Muscle of back (tissue), 11 donors: ENCODE data around the gene EPS8L1. TPM values are rescaled to one million over a fixed set of nuclear protein-coding genes. Genes with fewer than 3 reads are reported as not detected.

Source experiments
- DNase-seq, 3 donors: peaks; one replicate each; pipeline versions ENCODE4 v3.0.0 to v3.0.0-alpha.2; 2013
- polyA plus RNA-seq, 10 donors: library from polyadenylated mRNA; unstranded; fragments of 120-200 nt; gene quantifications; one replicate each; pipeline ENCODE4 v1.2.1, GENCODE V29; 2013; ENCODE audit not compliant: insufficient read length in 10 of 10

Gene EPS8L1
- polyA plus RNA-seq, 10 donors, result 2.8 to 9.1 (median 4.7) TPM

DNA sequence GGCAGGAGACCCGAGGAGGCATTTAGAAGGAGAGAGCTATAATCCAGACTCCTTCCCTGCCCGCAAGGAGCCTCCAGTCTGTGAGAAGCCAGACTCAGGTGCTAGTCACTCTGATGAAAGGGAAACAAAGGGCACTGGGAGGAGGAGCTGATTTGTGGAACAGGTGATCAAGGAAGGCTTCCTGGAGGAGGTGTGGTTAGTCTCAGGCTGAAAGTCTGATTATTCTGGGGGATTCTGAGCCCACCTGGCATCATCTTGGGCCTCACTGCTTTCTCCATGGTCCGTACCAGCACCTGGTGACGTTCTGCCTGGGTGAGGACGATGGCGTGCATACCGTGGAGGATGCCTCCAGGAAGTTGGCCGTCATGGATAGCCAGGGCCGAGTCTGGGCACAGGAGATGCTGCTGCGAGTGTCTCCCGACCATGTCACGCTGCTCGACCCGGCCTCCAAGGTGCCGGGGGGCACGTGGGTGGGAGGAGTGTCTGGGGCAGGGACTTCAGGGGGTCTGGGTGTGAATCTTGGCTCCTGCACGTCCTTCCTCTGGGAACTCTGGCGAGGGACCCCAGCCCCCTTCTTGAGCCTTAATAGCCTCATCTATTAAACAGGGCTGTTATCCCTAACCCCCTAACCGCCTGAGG, 3.9 kb downstream of the EPS8L1 start:
- DNase-seq, result no peak

DNA sequence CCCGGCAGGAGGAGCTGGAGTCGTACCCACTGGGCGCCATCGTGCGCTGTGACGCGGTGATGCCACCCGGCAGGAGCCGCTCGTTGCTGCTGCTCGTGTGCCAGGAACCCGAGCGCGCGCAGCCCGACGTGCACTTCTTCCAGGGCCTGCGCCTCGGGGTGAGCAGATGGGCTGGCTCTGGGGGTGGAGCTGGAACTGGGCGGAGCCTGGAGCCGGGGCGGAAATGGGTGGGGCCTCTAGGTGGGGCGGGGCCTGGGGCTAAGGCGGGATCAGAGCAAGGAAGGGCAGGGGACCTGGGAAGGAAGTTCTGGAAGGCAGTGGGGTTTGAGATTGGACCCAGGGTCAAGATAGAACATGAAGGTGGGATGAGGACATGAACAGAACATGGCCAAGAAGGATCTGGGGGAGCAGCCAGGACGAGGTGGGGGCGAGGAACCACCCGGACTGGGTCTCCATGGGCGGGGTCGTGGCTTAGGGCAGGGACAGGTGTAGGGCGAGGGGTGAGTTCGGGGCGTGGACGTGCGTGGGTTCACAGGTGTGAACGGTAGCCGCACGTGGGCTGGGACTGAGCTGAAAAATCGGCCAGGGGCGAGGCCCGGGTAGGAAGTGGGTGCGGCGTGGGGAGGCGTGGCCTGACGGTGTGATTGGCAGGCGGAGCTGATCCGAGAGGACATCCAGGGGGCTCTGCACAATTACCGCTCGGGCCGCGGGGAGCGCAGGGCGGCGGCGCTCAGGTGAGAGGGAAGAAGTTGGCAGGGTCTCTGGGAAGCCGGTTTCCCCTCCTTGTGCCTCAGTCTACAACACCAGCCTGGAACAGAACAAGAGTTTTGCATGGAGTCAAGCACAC, 4.7 kb downstream of the EPS8L1 start:
- DNase-seq, result peak in 1 of 3 donors; percentile 48

- peak in 1 of 3 donors; percentile 79 for DNase-seq
These were observed 5.5 kb downstream of the EPS8L1 start for GRCh38 chr19:55080968-55081769.

DNA sequence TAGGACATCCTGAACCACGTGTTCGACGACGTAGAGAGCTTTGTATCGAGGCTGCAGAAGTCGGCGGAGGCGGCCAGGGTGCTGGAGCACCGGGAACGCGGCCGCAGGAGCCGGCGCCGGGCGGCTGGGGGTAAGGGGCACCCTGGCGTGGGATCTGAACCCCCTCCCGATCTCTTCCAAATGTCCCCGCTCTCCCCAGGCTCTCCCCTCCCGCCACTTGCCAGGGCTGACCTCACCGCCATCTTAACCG, 6.0 kb downstream of the EPS8L1 start:
- DNase-seq, result no peak

DNA sequence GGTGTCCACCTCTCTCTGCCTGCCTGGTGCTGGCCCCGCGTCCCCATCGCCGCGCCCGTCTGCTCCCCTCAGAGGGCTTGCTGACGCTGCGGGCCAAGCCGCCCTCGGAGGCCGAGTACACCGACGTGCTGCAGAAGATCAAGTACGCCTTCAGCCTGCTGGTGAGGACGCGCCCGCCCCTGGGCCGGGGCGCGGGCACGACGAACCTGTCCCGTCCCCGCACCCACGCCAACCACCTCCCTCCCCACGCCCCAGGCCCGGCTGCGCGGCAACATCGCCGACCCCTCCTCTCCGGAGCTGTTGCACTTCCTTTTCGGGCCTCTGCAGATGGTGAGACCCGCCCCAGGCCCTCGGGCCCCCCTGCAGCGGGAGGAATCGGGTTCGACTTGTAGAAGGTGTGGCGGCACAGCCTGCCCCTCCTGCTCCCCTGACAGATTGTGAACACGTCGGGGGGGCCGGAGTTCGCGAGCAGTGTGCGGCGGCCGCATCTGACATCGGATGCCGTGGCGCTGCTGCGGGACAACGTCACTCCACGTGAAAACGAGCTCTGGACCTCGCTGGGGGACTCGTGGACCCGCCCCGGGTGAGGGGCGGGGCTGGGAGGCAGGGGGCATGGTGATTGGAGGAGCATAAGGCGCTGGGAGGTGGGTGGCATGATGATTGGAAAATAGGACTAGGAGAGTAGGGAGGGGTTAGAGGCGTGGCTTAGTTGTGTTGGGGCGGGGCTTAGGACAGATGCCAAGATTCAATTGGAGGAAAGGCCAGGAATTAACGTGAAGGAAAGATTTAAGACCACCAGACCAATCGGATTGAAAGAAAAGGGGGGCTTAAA, 6.6 kb downstream of the EPS8L1 start:
- peak in 1 of 3 donors; percentile 59 for DNase-seq

GRCh38 chr19:55083004-55083850, 7.6 kb downstream of the EPS8L1 start:
- no peak for DNase-seq

DNA sequence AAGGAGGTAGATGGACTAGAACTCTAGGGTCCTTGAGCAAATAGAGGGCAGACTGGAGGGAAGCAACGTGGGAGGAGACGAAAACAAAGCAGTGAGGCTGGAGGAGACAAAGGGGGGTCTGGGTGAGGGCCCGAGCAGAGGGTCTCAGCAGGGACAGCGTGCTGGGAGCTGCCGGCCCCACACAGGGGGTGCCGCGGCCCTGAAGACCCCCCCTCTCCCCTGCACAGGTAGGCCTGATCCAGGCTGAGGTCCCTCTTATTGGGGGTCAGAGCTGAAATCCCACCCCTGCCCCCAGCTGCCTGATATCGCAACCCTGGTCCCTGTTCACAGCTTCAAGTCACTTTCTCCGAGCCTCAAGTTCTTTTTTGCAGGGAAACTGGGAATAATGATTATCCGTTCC, 8.7 kb downstream of the EPS8L1 start:
- no peak for DNase-seq

GRCh38 chr19:55085923-55086715, 10.4 kb downstream of the EPS8L1 start:
- no peak for DNase-seq

DNA sequence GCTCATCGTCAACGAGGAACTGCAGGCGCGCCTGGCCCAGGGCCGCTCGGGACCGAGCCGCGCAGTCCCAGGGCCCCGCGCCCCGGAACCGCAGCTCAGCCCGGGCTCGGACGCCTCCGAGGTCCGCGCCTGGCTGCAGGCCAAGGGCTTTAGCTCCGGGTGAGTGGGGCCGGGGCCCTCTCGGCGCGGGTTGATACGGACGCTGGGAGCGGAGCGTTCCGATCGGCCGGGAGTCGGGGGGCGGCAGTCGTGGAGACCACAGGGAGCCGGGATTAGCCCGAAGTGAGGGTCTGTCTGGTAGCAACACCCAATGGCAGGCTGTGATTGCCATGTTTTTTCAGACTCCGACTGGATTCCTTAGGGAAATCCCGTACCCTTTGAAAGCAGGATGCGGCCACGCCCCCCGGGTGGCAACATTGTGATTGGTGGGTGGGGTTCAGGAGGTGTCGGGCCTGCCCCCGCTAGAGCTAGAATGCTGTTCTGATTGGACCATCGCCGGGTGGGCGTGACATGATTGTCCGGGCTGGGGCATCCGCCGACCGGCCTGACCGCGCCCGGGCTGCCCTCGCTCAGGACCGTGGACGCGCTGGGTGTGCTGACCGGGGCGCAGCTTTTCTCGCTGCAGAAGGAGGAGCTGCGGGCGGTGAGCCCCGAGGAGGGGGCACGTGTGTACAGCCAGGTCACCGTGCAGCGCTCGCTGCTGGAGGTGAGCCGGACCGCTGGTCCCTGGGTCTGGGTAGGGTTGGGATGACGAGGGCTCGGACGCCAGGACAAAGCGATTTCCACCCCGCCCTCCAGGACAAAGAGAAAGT, 11.3 kb downstream of the EPS8L1 start:
- peak; percentile 80 to 90 (median 83) for DNase-seq

DNA sequence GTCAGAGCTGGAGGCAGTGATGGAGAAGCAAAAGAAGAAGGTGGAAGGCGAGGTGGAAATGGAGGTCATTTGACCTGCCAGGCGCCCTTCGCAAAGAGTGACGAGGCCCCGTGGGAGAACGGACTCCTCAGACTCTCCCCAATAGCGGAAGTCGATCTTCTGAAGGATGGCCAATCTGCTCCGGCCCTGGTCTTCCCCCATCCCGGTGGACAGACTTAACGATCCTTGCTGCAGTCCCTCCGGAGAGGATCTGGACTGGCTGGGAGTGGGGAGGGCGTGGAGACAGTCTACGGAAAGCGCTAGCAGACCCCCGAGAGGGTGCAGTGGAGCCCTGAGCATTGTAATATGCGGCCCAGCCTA, 11.9 kb downstream of the EPS8L1 start:
- no peak for DNase-seq

DNA sequence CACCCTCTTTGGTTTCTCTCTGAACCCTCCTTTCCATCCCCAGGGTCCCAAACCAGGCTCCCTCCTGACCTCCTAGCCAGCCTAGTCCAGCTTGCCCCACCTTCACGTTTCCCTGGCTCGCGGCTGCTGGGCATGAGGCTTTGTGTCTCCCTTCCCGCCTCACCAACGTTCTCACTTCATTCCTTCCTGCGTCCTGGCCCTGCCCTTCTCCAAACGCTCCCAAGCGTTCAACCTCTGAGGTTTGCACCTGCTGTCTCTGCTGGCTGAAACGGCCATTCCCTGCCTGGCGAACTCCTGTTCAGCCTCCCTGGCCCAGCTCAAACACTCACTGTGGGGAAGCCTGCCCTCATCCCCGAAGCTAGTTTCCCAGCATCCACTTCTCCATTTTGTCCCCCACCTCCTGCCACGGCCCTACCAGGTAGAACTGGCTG, 12.4 kb downstream of the EPS8L1 start:
- DNase-seq, result peak in 1 of 3 donors; percentile 49

- DNase-seq, result peak; percentile 47 to 76 (median 62)
These were observed 13.1 kb downstream of the EPS8L1 start for GRCh38 chr19:55088543-55089341.

- no peak for DNase-seq
These were observed 13.8 kb downstream of the EPS8L1 start for GRCh38 chr19:55089342-55089944.

DNA sequence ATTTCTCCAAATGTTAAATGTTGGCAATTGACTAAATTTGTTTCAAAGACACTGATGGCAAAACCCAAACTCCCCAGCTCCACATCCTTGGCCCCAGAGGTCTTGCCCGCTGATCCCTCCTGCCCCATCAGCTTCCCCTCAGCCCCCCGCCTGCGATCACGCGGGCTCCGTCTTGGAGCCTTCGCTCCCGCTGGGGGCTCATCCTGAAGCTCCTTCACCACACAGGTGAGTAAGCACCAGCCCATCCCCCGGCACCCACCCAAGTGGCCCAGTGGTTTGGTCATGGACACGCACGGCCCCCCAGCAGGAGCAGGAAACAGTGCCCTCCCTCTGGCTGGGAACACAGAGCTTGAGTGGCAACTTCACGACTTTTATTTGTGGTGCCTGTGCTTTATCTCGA, 14.9 kb downstream of the EPS8L1 start:
- DNase-seq, result no peak

GRCh38 chr19:55091126-55091910, 15.6 kb downstream of the EPS8L1 start:
- no peak for DNase-seq

DNA sequence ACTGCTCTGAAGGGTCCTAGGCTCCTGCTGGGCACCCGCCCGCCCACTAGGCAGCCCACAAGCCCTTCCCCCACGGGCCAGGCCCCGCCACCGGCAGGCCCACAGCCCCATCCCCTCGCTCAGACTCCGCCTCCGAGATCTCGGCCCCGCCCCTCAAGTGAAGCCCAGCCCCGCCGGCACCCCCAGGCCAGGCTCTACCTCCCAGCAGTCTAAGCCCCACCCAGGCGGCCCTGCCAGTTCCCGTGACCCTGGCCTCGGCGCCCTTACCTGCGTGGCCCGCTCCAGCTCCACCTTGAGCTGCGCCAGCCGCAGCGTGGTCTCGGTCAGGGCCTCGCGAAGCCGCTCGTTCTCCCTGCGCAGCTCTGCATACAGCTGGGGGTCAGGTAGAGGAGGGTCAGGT, 16.3 kb downstream of the EPS8L1 start:
- DNase-seq, result no peak
